Body of pancreas (tissue), 4 donors: ENCODE measurements around the gene CD40. TPM values are rescaled to one million over a fixed set of nuclear protein-coding genes. Genes with fewer than 3 reads are reported as not detected.
"Not testable (repeated sequence)": the region's sequence is repeated elsewhere in the genome, so short reads cannot be mapped to it uniquely, and the experiment has no call there.

ENCODE experiments used
- ATAC-seq: fragments of 150-250 bp; one replicate; pipeline ENCODE4 v1.9.1; 2016
- DNase-seq, 4 donors: peaks; one replicate each; pipeline ENCODE4 v3.0.0-alpha.2; 2019
- H3K27ac ChIP-seq, 4 donors: fragments of 200-600 bp; sonication (generic); 1 replicate in 3 of 4; 2 replicates in 1 of 4; pipeline versions ENCODE4 v1.5.1 to v1.6.1; 2016 to 2019; ENCODE audit warnings: mild to moderate bottlenecking in 1 of 4, mixed read lengths in 1 of 4, moderate library complexity in 1 of 4
- H3K27me3 ChIP-seq, 2 donors: fragments of 200-600 bp; sonication (generic); one replicate each; pipeline ENCODE4 v1.6.0; 2016; ENCODE audit warnings: mild to moderate bottlenecking in 1 of 2
- H3K36me3 ChIP-seq, 2 donors: fragments of 200-600 bp; sonication (generic); replicated peaks in 1 of 2; 2 replicates each; pipeline ENCODE4 v1.5.1; 2016; ENCODE audit warnings: low read depth in 2 of 2; ENCODE audit not compliant: insufficient read depth in 1 of 2
- H3K4me1 ChIP-seq: fragments of 200-600 bp; sonication (generic); one replicate; pipeline ENCODE4 v1.6.0; 2016
- H3K4me3 ChIP-seq, 2 donors: fragments of 200-600 bp; sonication (generic); 1 replicate in 1 of 2; 2 replicates in 1 of 2; pipeline ENCODE4 v1.5.1; 2016 to 2019
- H3K9me3 ChIP-seq, 3 donors: fragments of 200-600 bp; sonication (generic); 1 replicate in 2 of 3; 2 replicates in 1 of 3; pipeline ENCODE4 v1.5.1; 2016
- CTCF ChIP-seq, 7 experiments: fragments of 450-650 bp in 4 of 7; fragments of 200-600 bp in 3 of 7; sonication (generic) in 3 of 7; IDR thresholded peaks; one replicate each; pipeline ENCODE4 v1.5.1; 2016 to 2019; ENCODE audit warnings: antibody characterized with exemption in 7 of 7
- POLR2A ChIP-seq, 3 donors: fragments of 450-650 bp; IDR thresholded peaks; one replicate each; pipeline ENCODE4 v1.6.1; 2016; ENCODE audit warnings: antibody characterized with exemption in 3 of 3, mild to moderate bottlenecking in 2 of 3
- WGBS, 2 donors: methylation state at CpG; one replicate each; pipeline ENCODE4 v1.1.5; 2017; 5-methylcytosine and 5-hydroxymethylcytosine counted together
- intact Hi-C: fragments of 100-400 bp; cut with DNase I; formaldehyde crosslinking; loops from one replicate; pipeline ENCODE4 v1.15.1; 2023
- total RNA-seq, 2 donors: library from RNA; depleted of rRNA; stranded (reverse); fragments of >200 nt; gene quantifications; one replicate each; pipeline ENCODE4 v1.1.0, GENCODE V29; 2016

The CD40 gene
- total RNA-seq, 2 donors from 2014 or later, result 8.9 to 14.5 TPM

DNA sequence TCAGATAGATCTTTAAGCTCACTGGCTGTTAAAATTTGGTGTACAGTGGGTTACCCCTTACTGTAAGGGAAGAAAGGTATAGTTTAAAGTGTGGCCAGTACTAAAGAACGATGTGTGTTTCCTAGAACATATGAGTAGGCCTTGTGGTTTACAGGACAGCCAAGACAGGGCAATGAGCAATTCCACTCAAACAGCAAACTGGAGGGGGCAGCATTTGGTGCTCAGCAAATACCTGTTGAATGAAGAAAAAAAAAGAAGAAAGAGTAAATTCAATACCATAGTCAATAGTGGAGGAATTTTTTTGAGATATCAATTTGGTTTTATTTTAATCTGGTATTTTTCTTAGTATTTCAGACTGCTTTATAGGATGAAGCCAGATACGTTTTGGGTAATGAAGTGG, 24.6 kb upstream of the CD40 start:
- intact Hi-C loops, result no loop called here
- WGBS, 2 donors, result 51 to 60% methylated on average over 2 of the region's 2 CpGs
- no peak for ATAC-seq

GRCh38 chr20:46099491-46100287, 18.4 kb upstream of the CD40 start:
- intact Hi-C loops, result no loop called here
- Histone ChIP-seq H3K9me3 (no peaks in the 10 kb centered on the region), H3K4me1 (no peaks in the 10 kb centered on the region), H3K36me3 (no peaks in the 10 kb centered on the region), H3K4me3 (no peak overlapping the region), H3K27me3 (peaks cover 0 to 3% of the 10 kb centered on the region in 2 donors), H3K27ac (no peak overlapping the region)
- DNase-seq (peak in 1 of 4 donors; percentile 30), ATAC-seq (no peak)
- 27 to 46% methylated on average over 27 to 47 of the region's 48 CpGs for WGBS, 2 donors
- no peak for TF ChIP-seq CTCF (IDR thresholded peaks at IDR 0.05)
- TF ChIP-seq POLR2A (IDR thresholded peaks at IDR 0.05), result no peak

More for the DNA sequence above, 24.6 kb upstream of the CD40 start:
- H3K4me1 ChIP-seq, result peaks cover 1% of the 10 kb centered on the region
- H3K9me3 ChIP-seq, result no peaks in the 10 kb centered on the region
- no peak overlapping the region for H3K27ac ChIP-seq
- TF ChIP-seq POLR2A (IDR thresholded peaks at IDR 0.05), result no peak
- TF ChIP-seq CTCF (IDR thresholded peaks at IDR 0.05), result no peak
- no peak for DNase-seq
- H3K36me3 ChIP-seq, result no peaks in the 10 kb centered on the region
- no peaks in the 10 kb centered on the region for H3K27me3 ChIP-seq
- H3K4me3 ChIP-seq, result no peak overlapping the region

- H3K4me1 ChIP-seq, H3K36me3 ChIP-seq, H3K27ac ChIP-seq, intact Hi-C loops, H3K9me3 ChIP-seq, DNase-seq, H3K4me3 ChIP-seq, ATAC-seq, H3K27me3 ChIP-seq: not testable (repeated sequence)
- 76 to 88% methylated on average over 7 of the region's 7 CpGs for WGBS, 2 donors
These were observed 17.7 kb upstream of the CD40 start for GRCh38 chr20:46100444-46100843.

DNA sequence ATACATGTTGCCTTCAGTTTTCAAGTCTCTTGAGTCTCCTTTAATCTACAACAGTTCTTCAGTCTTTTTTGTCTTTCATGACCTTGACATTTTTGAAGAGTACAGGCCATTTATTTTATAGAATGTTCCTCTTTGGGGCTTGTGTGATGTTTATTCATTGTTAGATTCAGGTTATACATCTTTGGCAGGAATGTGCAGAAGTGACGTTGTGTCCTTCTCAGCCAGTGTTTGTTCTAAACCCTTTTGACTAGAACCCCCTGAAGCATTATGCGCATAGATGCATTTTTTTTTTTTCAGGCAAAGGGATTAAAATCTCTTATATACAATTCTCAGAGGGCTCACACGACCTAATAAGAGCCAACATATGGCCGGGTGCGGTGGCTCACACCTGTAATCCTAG, 17.1 kb upstream of the CD40 start:
- Histone ChIP-seq H3K4me1 (no peaks in the 10 kb centered on the region), H3K9me3 (no peaks in the 10 kb centered on the region), H3K27ac (no peak overlapping the region), H3K36me3 (no peaks in the 10 kb centered on the region), H3K27me3 (peaks cover 0 to 3% of the 10 kb centered on the region in 2 donors), H3K4me3 (no peak overlapping the region)
- ATAC-seq (no peak), DNase-seq (no peak)
- TF ChIP-seq CTCF (IDR thresholded peaks at IDR 0.05), result no peak
- TF ChIP-seq POLR2A (IDR thresholded peaks at IDR 0.05), result no peak
- intact Hi-C loops, result no loop called here
- 73 to 76% methylated on average over 5 of the region's 5 CpGs for WGBS, 2 donors

DNA sequence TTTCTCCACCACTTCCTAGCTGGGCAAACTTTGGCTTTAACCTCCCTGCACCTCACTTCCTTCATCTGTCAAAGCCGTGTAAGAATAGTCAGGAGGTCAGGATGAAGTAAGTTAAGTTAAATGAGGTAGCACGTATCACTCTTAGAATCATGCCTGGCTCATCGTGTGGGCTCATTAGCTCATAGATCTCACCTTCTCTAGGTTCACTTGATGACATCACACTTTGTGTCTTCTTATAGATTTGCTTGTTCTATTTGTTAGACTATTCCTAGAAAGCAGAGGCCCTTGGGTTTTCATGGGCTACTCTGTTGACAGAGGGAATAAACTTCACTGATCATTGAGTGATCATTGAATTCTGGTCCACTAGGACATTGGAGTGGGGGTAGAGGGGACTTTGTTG, 16.2 kb upstream of the CD40 start:
- Histone ChIP-seq H3K9me3 (no peaks in the 10 kb centered on the region), H3K4me1 (no peaks in the 10 kb centered on the region), H3K4me3 (no peak overlapping the region), H3K27me3 (peaks cover 0 to 3% of the 10 kb centered on the region in 2 donors), H3K27ac (no peak overlapping the region), H3K36me3 (no peaks in the 10 kb centered on the region)
- no peak for TF ChIP-seq CTCF (IDR thresholded peaks at IDR 0.05)
- TF ChIP-seq POLR2A (IDR thresholded peaks at IDR 0.05), result no peak
- intact Hi-C loops, result no loop called here
- 69 to 80% methylated on average over 3 of the region's 3 CpGs for WGBS, 2 donors
- ATAC-seq, result no peak
- DNase-seq, result no peak
